K562 (cell line): ENCODE data around the gene HOXB7. TPM values are rescaled to one million over a fixed set of nuclear protein-coding genes. Genes with fewer than 3 reads are reported as not detected.

ENCODE experiments used
- CBX2 ChIP-seq: fragments of 200-600 bp; sonication (generic); IDR thresholded peaks from one replicate; pipeline ENCODE4 v1.6.1; 2012; ENCODE audit warnings: mild to moderate bottlenecking, low read length, inconsistent platforms; ENCODE audit not compliant: insufficient read depth, poor library complexity, severe bottlenecking
- CGGBP1 ChIP-seq: fragments of 250-450 bp; sonication (Bioruptor Pico); IDR thresholded peaks from 2 replicates; pipeline ENCODE4 v1.9.0; 2021; ENCODE audit warnings: mild to moderate bottlenecking
- CREB3 ChIP-seq: fragments of 450-650 bp; conservative IDR thresholded peaks from 2 replicates; pipeline ENCODE4 v1.6.1; 2016; ENCODE audit warnings: missing genetic modification characterization, low read depth, mild to moderate bottlenecking, missing compliant biosample characterization, moderate library complexity
- ELF1 ChIP-seq: fragments of 200-800 bp; sonication (Bioruptor generic); IDR thresholded peaks from 2 replicates; pipeline ENCODE4 v1.6.1; 2016; ENCODE audit warnings: missing genetic modification characterization, missing compliant biosample characterization
- EP300 ChIP-seq: IDR thresholded peaks from 2 replicates; pipeline ENCODE4 v1.6.1; 2012; ENCODE audit warnings: low read length, improper control_type of control experiment
- FOS ChIP-seq: IDR thresholded peaks from 3 replicates; pipeline ENCODE4 v1.6.1; 2011; ENCODE audit not compliant: insufficient read length; ENCODE audit errors: extremely low read depth
- HDGF ChIP-seq: fragments of 450-650 bp; IDR thresholded peaks from 2 replicates; pipeline ENCODE4 v1.6.1; 2016
- JUNB ChIP-seq: fragments of 450-650 bp; formaldehyde crosslinking; conservative IDR thresholded peaks from 2 replicates; pipeline ENCODE4 v1.4.0; 2020; ENCODE audit warnings: mild to moderate bottlenecking
- NR2C2 ChIP-seq, 2 experiments: fragments of 200-800 bp in 1 of 2; sonication (Bioruptor generic) in 1 of 2; sonication (generic) in 1 of 2; formaldehyde crosslinking in 1 of 2; IDR thresholded peaks; 2 replicates each; pipeline versions ENCODE4 v1.6.1 to v1.8.0; 2016 to 2022; ENCODE audit warnings: mild to moderate bottlenecking in 1 of 2, missing compliant biosample characterization in 1 of 2, missing genetic modification characterization in 1 of 2, missing genetic modification reagents in 1 of 2
- PPARD ChIP-seq: fragments of 250-450 bp; sonication (Bioruptor Pico); IDR thresholded peaks from 2 replicates; pipeline ENCODE4 v1.8.0; 2022; ENCODE audit warnings: inconsistent platforms, mild to moderate bottlenecking, moderate library complexity
- PTTG1 ChIP-seq: fragments of 450-650 bp; IDR thresholded peaks from 2 replicates; pipeline ENCODE4 v1.6.1; 2016; ENCODE audit warnings: low read depth, mild to moderate bottlenecking, missing genetic modification characterization, missing compliant biosample characterization
- UBTF ChIP-seq, 2 experiments: IDR thresholded peaks; 2 replicates each; pipeline ENCODE4 v1.6.1; 2012; ENCODE audit warnings: improper control_type of control experiment in 2 of 2, low read depth in 2 of 2, low read length in 2 of 2, borderline replicate concordance in 1 of 2
- ZBTB8A ChIP-seq: fragments of 450-650 bp; IDR thresholded peaks from 2 replicates; pipeline ENCODE4 v1.6.1; 2018; ENCODE audit warnings: mild to moderate bottlenecking, moderate library complexity; ENCODE audit not compliant: partially characterized antibody
- ZBTB9 ChIP-seq: fragments of 450-650 bp; formaldehyde crosslinking; IDR thresholded peaks from 2 replicates; pipeline ENCODE4 v1.4.0; 2020; ENCODE audit warnings: mild to moderate bottlenecking, moderate library complexity
- ZHX1 ChIP-seq: fragments of 150-350 bp; conservative IDR thresholded peaks from 2 replicates; pipeline ENCODE4 v1.6.1; 2014; ENCODE audit warnings: low read length
- ZNF134 ChIP-seq: fragments of 250-450 bp; sonication (Bioruptor Pico); conservative IDR thresholded peaks from 2 replicates; pipeline ENCODE4 v1.4.0; 2020
- ZNF263 ChIP-seq: sonication (generic); formaldehyde crosslinking; IDR thresholded peaks from 2 replicates; pipeline ENCODE4 v1.8.0; 2022; ENCODE audit warnings: mild to moderate bottlenecking, missing genetic modification reagents, borderline replicate concordance
- ZNF57 ChIP-seq: fragments of 450-650 bp; formaldehyde crosslinking; IDR thresholded peaks from 2 replicates; pipeline ENCODE4 v1.4.0; 2020; ENCODE audit warnings: mild to moderate bottlenecking, moderate library complexity
- ZNF764 ChIP-seq: fragments of 250-450 bp; sonication (Bioruptor Pico); IDR thresholded peaks from 2 replicates; pipeline ENCODE4 v1.4.0; 2020; ENCODE audit warnings: low read depth, mild to moderate bottlenecking, moderate library complexity
- polyA plus RNA-seq, 8 experiments: library from polyadenylated mRNA; depleted of rRNA in 4 of 8; stranded (reverse) in 5 of 8; unstranded in 3 of 8; fragments of >200 nt; fragmentation: Nextera tagmentation in 2 of 8; fragmentation: Illumina TruSeq in 1 of 8; extraction: Ambion mirVana in 2 of 8; extraction: Trizol in 1 of 8; gene quantifications; 2 replicates each; pipeline versions ENCODE4 v1.2.1 to v1.2.3, GENCODE V29; 2011 to 2014; ENCODE audit warnings: inconsistent platforms in 1 of 8, missing spikeins in 1 of 8
- total RNA-seq, 7 experiments: library from RNA; depleted of rRNA in 6 of 7; stranded (reverse); fragments of >200 nt in 6 of 7; fragmentation: Illumina TruSeq in 2 of 7; extraction: Trizol in 2 of 7; gene quantifications; 2 replicates each; pipeline versions ENCODE4 v1.2.1 to v1.2.3, GENCODE V29; 2011 to 2021; ENCODE audit warnings: low replicate concordance in 1 of 7

Gene HOXB7
- total and polyA plus RNA-seq, 9 of the 15 experiments (the other 6 are each of a cell fraction or from before 2014, with no cell fraction given): 5.5 to 16.7 (median 8.3) TPM

- TF ChIP-seq ZNF263 (CRISPR knock-in tag): 0 out of 2 replicates have a peak, but pooled peaks have one; percentile 19
- TF ChIP-seq JUNB: no peak
- TF ChIP-seq NR2C2 (CRISPR knock-in tag; IDR thresholded peaks at IDR 0.05): no peak
- no peak for TF ChIP-seq NR2C2 (tag; IDR thresholded peaks at IDR 0.05)
- TF ChIP-seq EP300: no peak
- TF ChIP-seq HDGF: no peak
- no peak for TF ChIP-seq ZNF134 (CRISPR knock-in tag)
- TF ChIP-seq ELF1 (tag): peak; percentile 66
- TF ChIP-seq ZBTB9: no peak
- no peak for TF ChIP-seq CREB3 (tag)
- no peak for TF ChIP-seq ZNF764 (CRISPR knock-in tag)
- TF ChIP-seq PPARD (CRISPR knock-in tag): no peak
- TF ChIP-seq UBTF (IDR thresholded peaks at IDR 0.05; ENCODE audit: borderline replicate concordance in 1 of 2, low read depth in 2 of 2, low read length in 2 of 2): peak; percentile 32 to 84; a peak in 1 of 4 replicates
- no peak for TF ChIP-seq CBX2
- TF ChIP-seq ZHX1: no peak
- no peak for TF ChIP-seq PTTG1 (tag)
- TF ChIP-seq ZNF57 (CRISPR knock-in tag): no peak
- TF ChIP-seq FOS: no peak
- no peak for TF ChIP-seq ZBTB8A
- no peak for TF ChIP-seq CGGBP1 (CRISPR knock-in tag)
These were observed 7.6 kb upstream of the HOXB7 start (continued) for GRCh38 chr17:48618256-48618896.
